Measurements from ENCODE around the gene TAS2R14.

- TF ChIP-seq POLR2AphosphoS5 (IDR thresholded peaks at IDR 0.05; ENCODE audit: borderline replicate concordance, low read depth, low read length): no peak
- no peak for TF ChIP-seq EZH2 (IDR thresholded peaks at IDR 0.05)
- no peak for TF ChIP-seq FOXP2 (optimal IDR thresholded peaks at IDR 0.05; ENCODE audit: control extremely low read depth, extremely low read length, insufficient read depth)
Measured at GRCh38 chr12:10910380-10910779, 28.7 kb downstream of the TAS2R14 start.

Measured in SK-N-MC (cell line).